HG03175 (cell line): Measurements from ENCODE around the gene PIGQ.

Source experiments
- ATAC-seq: cut with Tn5 transposase; IDR thresholded peaks from one replicate; pipeline ENCODE4 v1.9.1; 2021; ENCODE audit warnings: mild to moderate bottlenecking, moderate library complexity; ENCODE audit not compliant: unreplicated experiment

Gene PIGQ

GRCh38 chr16:569445-570254 lies at the start of gene PIGQ:
TSS of gene PIGQ (plus strand) at chr16:569968. CDS start at chr16:574075, 4,107 bp downstream.
- peak; percentile 44 for ATAC-seq

- no peak for ATAC-seq
These were observed 48.9 kb upstream of the PIGQ start for GRCh38 chr16:520847-521246.

DNA sequence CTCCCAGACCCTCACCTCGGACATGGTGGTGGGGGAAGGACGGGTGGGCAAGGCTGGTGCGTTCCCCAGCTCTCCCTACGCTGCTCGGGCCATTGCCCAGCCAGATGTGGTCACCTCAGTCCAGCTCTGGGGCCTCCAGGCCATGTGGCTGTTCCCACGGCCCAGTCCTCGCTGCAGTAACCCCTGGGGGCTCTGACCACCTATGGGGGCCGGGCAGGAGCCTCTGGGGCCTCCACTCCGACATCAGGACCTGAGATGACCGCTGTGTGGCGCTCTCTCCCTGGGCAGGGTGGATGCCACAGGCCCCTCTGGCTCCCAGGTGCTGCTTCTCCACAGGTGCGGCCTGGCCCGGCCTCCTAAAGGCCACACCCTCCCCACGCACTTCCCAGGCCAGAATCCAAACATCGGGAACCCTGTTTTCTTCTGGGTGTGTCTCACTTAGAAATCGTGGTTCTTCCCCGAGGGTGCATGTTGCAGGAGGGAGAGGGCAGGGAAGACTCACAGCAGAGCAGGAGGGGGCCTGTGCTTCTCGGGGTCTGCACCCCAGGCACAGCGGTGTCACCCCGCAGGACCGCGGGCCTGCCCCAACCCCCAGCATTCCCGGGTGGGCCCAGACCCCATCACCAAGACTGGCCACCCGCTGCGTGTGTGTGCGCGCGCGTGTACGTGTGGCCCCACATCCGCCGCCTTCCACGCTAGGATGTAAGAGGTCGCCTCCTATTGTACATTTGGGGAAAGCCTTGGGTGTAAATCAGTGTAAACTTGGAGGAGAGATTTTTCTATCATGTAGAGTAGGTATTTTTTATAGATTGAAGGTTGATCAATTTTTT lies 48.2 kb upstream of the PIGQ start:
- ATAC-seq = no peak

DNA sequence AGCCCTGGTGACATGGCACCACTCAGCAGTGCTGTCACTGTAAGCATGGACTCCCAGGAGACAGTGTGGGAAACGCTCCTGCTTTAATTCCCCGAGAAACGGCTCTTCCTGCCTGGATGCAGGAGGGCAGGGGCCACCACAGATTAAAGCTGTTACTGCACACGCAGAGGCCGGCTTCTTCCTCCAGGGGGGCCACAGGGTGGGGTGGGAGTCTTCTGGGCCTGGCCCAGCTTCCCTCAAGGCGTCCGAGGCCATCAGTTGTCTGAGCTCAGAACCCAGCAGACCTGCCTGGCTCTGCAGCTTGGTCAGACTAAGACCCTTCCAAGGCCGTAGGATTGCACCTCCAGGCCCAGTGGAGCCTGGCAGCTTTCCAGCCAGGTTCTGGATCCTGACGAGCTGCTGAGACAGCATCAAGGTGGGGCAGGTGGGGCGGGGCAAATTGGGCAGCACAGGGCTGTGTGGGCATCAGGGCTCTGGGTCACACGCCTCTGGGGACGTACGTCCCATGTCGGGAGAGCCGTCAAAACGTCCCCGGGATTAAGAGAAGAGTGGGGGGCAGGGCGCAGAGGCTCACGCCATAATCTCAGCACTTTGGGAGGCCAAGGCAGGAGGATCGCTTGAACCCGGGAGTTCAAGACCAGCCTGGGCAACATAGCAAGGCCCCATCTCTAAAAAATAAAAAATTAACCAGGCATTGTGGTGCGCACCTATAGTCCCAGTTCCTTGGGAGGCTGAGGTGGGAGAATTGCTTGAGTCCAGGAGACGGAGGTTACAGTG lies 47.3 kb upstream of the PIGQ start:
- no peak for ATAC-seq

DNA sequence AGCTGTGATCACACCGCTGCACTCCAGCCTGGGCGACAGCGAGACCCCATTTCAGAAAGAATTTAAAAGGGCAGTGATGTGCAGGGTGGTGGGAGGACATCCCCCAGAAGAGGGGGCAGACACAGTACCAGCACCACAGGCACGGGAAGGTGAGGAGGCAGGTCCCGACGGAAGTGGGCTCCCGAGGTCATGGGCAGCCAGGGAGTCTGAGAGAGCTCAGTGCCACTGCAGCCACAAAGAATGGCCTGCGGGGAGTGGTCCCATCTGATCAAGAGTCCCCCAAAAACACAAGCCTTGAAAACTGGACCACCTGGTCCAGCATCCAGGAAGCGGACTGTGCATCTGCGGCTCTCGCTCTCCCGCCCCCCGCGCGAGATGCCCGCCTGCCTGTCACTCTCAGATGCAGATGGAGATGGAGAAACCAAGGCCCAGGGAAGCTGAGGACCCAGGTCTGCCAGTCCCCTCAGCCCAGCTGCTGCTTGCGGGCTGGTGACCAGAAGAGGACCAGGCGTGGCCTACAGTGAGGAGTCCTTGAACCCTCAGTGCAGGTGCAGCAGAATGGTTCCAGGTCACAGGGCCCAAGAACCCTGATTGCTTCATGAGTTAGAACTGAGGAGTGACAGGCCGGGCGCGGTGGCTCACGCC lies 46.5 kb upstream of the PIGQ start:
- no peak for ATAC-seq

DNA sequence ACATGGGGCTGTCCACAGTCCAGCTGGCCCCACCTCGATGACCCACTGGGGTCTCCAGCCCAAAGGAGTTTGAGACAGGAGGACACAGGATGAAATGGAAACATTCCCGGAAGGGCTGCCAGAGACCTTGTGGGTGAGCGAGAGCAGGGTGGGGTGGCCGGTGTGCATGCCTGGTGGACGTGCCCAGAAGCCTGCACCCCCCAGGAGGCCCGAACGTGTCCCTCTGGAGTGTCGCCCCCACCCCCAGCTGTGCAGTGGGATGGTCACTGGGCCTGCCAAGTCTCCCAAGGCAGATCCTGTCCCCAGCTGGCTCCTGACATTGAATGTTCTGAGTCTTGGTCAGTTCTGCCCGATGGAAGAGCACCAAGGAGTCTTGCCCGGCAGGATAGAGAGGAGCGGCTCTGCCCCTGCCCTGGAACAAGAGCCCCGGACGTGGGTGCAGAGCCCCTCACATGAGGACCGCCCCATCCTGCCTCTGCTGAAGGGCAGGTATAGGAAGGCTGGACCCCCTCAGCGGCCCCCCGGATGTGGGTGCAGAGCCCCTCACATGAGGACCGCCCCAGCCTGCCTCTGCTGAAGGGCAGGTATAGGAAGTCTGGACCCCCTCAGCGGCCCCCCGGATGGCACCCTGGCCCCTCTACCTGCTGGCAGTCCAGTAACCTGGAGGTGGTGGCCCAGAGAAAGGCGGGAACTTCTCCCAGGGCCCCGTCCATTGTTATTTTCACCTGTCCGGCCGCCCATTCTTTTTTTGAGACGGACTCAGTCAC lies 45.3 kb upstream of the PIGQ start:
- ATAC-seq = no peak

- no peak for ATAC-seq
These were observed 44.6 kb upstream of the PIGQ start for GRCh38 chr16:525123-525519.

DNA sequence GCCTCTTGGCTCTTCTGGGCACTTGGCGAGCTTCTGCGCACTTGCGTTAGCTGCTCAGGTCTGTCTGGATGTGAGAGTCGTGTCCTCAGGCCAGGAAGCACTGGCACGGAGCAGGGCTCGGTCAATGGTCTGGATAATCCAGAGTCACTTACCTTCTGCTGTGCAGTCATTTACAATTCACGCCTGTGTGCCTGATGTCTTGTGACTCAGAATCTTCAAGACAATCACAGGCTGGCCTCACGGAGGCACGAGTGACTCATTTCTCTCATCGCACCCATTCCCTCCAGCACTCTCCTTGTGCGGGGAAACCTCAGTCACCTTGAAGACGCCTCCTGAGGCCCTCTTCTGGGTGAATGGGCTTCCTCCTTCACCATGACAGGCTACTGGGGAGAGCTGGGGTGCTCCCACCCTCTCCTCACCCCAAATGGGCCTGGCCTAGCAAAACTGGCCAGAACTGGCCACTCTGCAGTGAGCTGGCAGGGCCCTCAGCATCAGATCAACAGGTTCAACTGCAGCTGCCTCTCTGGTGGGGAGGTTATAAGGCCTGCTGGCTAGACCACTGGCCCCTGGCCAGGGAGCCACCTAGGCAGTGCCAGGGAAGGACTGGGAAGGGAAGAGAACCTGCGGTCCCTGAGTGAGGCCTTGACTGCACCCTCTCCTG lies 44.1 kb upstream of the PIGQ start:
- ATAC-seq = no peak

DNA sequence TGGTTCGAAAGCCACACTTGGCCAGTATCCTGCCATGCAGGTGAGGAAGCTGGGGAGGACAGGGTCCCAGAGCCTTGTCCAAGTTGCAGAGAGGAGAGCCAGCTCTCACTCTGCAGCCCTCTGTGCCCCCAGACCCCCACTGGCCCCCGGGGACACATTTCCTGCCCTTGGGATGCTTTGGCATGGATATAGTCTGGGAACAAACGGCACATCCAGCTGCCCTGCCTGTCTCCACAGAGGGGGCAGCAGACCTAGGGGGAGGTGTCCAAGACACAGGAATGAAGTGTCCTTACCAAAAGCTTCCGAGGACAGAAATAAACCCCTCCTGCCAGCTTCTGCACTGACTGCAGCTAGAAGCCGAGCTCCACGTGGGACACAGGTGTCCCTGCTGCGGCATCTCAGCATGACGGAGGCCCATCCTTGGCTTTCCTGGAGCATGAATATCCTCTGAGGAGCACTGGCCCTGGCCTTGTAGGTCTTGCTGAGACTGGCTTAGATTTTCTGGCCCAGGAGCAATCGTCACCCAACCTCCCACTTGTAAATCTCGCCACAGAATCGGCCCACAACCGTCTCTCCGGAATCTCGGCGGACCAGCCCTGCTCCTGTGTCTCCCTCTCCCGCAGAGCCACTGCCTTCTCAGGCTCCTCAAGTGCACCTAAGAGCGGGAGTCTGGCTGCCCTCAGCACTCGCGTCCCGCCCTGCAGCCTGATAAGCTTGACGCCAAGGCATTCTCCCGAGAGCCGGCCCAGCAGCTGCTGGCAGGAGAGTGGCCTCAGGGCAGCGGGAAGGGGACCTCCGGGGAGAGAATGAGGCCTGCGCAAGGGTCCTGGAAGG lies 43.4 kb upstream of the PIGQ start:
- no peak for ATAC-seq

DNA sequence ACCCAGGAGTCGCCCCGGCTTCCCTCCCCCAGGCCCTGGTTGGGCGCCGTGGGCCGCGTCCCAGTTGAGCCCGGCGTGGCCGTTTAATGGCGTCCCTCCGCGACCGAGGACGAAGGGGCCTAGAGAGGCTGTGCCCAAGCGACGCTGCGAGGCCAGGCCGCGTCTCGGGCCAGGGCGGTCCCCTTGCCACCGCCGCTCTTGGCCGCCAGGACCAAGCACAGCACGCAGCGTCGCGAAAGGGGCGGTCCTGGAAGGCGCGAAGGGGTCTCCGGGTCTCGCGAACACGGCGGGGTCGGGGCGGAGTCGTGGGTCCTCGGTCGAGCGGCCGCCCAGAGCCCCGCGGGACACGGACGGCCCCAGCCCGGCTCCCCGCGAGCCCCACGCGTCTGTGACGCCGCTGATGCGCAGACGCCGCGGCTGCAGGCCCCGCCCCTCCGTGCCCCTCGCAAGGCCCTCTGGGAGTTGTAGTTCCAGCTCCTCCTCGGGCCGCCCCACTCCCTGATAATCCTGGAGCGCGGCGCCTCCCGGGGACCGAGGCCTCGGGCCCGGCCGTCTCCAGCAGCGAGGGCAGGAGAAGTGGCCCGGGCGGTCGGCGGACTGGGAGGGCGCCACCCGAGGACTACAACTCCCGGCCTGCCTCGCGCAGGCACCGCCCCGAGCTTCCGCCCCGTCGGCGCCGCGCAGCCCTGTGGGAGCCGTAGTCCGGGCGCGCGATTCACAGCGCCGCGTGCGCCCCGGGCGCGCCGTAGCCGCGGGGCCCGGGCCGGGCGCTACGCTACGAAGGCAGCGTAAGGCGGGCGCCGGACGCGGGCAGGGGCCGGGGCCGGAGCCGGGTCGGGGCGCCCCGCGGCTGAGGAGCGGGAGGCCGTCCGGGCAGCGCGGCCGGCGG lies 42.5 kb upstream of the PIGQ start, which contains the start of gene CAPN15:
Gene CAPN15, plus strand, starts transcription at position 698 of the 889 bp plus-strand sequence. CDS start 19,127 bp downstream, outside the sequence.
- peak; percentile 68 for ATAC-seq

GRCh38 chr16:528111-529011 lies 41.4 kb upstream of the PIGQ start:
- ATAC-seq = peak; percentile 8

DNA sequence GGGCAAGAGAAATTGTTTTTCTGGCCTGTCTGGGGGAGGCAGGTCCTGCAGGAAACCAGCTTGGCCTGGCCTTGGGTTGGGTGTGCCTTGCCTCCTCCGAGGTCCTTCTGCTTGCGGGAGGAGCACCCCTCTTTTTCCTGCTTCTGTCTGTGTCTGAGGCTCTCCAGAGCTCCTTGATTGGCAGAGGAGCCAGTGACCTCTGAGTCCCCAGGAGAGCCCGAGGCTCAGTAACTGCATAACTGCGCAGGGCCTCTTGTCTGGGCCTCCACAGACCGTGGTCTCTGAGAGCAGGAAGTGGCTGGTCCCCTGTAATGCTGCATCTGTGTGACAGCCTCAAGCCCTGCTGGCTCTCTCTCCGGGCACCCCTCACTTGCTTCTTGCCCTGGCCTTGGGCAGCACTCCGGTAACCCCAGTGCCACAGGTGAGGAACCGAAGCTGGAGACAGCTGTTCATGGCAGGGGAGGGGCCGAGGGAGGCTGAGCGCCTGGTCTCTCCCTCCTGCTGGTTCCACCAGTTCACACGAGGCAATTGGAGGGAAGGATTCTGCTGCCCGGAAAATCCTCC lies 40.7 kb upstream of the PIGQ start:
- no peak for ATAC-seq

DNA sequence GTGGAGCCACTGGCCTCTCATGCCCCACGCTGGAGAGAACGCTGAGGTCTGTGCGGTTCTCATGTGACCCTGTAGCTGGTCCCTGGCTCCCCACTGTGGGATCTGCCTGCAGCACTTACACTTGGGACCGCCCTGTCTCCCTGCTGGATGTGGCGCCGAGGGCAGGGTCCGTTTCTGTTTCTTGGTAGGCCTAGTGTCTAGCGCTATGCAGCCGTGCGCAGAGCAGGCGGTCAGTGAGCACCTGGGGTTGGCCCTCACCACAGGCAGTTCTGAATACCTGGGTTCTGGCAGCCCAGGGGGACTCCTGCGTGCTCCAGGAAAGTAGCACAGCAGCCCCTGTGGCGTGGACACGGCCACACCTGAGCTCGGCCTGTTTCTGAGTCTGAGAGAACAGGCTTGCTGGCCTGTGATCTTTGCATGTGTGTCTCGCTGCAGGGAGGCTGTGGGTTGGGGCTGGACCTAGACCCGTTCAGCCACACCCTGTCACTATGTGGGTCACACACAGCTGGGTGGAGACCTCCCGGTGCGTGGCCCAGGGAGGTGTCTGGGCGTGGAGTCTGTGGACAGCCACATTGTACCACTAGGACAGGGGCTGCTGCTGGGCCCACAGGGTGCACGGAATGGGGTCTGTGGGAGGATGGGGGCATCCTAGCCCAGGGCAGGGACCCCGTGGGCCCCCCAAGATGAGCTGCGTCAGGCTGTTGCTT lies 39.5 kb upstream of the PIGQ start:
- no peak for ATAC-seq

DNA sequence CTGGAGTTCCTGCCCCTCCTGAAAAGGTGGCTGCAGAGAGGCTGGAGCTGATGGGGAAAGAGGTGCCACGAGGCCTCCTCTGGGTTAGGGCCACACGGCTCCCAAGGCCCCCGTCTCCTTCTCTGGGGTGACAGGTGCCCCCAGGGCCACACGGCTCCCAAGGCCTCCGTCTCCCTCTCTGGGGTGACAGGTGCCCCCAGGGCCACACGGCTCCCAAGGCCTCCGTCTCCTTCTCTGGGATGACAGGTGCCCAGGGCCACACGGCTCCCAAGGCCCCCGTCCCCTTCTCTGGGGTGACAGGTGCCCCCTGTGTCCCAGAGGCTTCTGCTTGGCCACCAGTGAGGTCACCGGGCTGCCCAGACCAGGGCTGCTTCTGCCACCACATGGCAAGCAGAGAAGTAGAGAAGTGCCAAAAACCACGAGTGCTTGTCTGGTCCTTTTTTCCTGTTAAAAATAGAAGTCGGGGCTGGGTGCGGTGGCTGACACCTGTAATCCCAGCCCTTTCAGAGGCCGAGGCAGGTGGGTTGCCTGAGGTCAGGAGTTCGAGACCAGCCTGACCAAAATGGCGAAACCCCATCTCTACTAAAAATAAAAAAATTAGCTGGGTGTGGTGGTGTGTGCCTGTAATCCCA lies 38.2 kb upstream of the PIGQ start:
- no peak for ATAC-seq
